GM19328 (cell line): ENCODE results near the gene PLA2G3.
A peak's percentile ranks its signal among the peaks of the same experiment; 100 is the strongest.
"Not testable (repeated sequence)": the region's sequence is repeated elsewhere in the genome, so short reads cannot be mapped to it uniquely, and the experiment has no call there.

Experiments used
- ATAC-seq: cut with Tn5 transposase; IDR thresholded peaks from one replicate; pipeline ENCODE4 v1.9.1; 2021; ENCODE audit warnings: mild to moderate bottlenecking, moderate library complexity; ENCODE audit not compliant: unreplicated experiment

The PLA2G3 gene

DNA sequence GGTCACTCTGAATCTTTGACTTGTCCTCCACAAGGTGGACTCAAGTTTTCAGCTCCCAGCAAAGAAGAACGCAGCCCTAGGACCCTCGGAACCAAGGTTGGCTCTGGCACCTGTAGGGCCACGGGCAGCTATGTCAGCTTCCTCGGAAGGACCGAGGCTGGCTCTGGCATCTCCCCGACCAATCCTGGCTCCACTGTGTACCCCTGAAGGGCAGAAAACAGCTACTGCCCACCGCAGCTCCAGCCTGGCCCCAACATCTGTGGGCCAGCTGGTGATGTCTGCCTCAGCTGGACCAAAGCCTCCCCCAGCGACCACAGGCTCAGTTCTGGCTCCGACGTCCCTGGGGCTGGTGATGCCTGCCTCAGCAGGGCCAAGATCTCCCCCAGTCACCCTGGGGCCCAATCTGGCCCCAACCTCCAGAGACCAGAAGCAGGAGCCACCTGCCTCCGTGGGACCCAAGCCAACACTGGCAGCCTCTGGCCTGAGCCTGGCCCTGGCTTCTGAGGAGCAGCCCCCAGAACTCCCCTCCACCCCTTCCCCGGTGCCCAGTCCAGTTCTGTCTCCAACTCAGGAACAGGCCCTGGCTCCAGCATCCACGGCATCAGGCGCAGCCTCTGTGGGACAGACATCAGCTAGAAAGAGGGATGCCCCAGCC, 15.4 kb downstream of the PLA2G3 start:
- no peak for ATAC-seq

DNA sequence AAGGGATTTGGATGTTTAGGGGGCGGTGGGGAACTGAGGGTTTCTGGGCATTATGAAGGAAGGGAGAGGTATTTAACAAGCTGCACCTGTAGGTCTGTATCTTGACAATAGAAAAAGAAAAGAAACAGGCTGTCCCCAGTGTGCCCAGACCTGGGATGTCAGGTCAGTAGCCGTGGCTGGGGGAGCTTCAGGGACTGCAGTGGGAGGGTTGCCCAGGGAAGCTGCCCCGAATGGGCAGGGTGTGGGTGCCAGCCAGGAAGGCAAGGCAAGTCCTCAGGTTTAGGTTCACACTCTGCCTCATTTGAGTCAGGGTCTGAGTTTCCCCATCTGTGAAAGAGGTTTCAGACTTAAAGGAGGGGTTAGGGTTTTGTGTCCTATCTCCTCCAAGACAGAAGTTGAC, 16.0 kb downstream of the PLA2G3 start:
- no peak for ATAC-seq

DNA sequence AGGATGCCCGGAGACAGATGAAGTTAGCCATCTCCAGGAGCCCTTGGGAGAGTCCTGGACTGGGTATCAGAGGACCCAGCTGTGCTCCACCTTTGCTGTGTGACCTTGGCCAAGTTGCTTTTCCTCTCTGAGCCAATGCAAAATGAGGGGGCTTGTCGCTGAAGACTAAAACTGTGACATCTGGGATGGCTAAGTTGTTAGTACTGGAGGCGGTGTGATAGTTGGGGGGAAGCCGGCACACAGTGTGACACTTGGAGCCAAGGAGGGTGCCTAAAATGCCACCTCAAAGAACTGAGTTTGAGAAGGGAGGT, 17.1 kb downstream of the PLA2G3 start:
- no peak for ATAC-seq

DNA sequence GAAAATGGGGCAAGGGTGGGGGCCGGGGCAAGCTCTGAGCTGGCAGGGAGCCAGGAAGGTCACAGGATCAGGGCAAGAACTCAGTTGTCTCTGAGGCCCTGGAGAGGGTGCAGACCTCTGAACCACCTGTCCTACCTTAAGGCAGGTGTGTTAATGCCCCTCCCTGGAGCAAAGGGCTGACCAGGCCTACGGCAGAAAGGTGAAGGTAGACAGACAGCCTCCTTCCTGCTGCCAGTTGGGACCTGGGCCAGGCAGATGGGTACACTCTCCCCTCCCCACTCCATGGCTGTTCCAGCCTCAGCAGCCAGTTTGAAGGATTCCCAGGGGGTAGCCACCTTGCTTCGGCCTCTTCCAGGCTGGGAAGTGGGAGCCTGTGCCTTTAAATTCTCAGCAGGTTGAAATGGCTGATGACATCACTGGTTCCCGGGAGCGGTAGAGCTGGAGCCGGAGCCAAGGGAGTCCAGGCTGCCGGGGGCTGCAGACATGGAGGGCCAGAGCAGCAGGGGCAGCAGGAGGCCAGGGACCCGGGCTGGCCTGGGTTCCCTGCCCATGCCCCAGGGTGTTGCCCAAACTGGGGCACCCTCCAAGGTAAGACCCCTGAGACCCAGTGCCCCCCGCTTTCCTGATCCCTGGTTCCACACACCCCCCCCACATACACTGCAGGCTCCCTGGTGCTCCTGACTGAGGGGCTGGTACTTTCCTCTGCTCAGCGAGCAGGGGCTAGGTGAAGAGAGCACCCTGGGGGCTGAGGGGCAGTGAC, 17.6 kb downstream of the PLA2G3 start, which contains the start of gene INPP5J:
Gene INPP5J, plus strand, starts transcription at position 435 of the 760 bp plus-strand sequence. Its CDS starts 49 bp downstream, at position 484.
- no peak for ATAC-seq

DNA sequence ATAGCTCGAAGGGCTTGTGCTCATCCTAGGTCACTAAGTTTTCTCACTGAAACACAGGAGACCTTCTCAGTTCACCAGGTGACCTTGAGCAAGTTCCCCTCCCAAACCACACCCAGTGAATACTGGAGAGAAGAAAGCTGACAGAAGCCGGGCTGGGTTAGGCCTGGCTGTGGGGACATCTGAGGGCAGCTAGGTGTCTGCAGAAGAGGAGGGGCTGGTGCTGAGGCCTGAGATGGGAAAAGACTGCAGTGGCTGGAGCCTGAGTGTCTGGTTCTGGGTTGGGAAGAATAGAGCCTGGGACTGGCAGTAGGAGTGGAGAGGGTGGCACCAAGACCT, 18.1 kb downstream of the PLA2G3 start:
- no peak for ATAC-seq

DNA sequence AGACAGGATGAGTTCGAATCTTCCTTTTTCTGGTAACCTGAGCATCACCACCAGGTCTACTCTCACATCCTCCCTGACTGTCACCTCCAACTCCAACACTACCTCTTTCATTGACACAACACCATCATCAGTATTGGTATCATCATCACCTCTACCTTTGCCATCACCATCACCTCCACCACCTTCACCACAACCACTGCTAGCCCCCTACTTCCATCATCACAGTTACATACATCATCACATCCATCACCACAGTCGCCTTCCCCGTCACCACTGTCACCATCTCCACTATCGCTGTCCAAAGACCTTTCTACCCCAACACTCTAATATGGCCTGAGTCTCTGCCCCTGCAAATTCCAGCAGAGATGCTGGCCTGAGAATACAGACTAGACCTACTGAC, 18.9 kb downstream of the PLA2G3 start:
- ATAC-seq: no peak

DNA sequence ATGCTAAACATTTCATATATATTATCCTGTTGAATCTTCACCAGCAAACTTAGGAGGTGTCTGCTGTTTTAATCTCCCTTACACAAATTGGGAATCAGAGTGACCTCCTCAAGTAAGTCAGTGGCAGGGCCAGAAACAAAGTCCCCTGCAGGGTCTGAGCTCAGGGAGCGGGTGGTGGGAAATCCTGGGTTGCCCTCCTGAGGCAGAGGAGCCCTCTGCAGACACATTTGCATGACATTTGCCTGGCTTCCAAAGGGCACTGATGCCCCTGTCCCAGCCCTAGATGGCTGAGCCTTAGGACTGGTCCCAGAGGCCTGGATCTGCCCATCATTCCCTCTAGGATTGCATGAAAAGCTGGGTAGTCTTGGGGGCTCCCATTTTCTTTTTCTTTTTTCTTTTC, 19.7 kb downstream of the PLA2G3 start:
- ATAC-seq: no peak

DNA sequence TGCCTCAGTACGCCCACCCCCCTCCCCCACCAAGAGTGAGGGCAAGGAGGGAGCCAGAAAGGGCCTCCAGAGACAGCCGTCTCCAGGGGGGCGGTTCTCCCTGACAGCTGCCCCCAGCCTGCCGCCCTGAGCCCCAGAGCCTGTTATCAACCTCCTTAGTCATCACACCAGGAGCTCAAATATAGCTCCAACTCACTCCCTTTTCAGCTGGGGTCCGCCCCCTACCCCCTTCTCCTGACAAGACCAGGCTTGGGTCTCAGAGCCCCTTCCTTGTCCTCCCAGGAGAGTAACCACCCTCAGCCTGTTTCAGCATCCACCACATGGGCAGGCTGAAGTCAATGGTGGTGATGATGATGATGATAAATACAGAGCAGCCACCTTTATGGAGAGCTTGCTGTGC, 20.1 kb downstream of the PLA2G3 start:
- no peak for ATAC-seq

DNA sequence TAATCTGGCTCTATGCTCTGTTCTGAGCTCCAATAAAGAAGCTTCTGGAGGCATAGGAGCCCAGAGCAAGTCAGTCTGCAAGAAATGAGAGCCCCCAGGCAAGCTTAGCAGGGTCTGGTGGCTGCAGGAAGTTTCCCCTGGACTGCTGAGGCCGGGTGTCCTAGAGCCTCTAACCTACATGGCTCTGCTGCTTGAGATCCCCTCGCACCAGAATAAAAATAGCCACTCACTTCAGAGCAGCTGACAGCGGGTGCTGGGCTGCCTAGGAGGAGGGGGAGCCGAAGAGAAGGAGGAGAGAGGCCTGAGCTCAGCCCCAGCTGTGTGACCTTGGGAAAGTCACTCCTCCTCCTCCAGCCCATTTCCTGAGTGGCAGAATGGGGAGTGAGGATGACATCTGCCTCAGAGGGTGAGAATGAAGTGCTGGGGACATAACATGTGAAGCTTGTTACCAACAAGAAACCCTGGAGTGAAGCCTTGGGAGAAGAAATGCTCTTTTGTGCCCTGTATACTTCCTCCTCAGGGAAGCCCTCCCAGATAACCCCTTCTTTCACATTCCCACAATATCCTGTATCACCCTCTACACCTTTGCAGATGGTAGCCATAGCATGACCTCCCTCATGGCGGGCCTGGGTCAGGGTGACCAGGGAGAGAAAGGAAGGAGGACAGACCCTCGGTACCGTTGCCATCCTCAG, 21.1 kb downstream of the PLA2G3 start:
- no peak for ATAC-seq

DNA sequence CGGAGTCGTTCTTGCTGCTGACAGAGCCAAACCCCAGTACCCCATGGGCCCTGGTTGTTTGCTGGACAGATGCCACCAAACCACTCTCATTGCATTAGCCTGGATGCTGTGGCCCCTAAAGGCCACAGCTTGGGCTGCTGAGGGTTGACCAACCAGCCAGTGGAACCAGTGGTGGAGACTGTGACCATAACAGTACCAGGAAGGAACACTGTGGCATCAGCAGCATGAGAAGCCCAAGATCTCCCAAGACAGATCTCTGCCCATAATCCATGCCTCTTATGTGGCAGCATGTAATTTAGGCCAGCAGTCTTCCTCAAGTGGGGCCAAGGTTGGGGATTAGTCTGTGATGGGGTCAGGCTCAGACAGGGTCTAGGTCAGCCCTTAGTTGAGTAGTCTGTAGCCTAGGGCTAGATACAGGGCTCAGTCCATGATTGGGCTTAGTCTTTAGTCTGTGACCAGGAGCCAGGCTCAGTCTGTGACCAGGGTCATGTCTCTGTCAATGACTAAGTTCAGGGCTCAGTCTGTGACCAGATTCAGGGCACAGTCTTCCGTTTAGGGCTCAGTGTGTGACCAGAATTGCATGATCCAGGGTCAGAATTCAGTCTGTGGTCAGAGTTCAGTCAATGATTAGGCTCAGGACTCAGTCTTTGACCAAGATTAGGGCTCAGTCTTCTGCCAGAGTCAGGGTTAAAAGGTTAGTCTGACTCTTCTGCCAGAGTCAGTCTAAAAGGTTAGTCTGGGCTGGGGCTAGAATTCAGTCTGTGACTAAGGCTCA, 22.1 kb downstream of the PLA2G3 start:
- no peak for ATAC-seq

DNA sequence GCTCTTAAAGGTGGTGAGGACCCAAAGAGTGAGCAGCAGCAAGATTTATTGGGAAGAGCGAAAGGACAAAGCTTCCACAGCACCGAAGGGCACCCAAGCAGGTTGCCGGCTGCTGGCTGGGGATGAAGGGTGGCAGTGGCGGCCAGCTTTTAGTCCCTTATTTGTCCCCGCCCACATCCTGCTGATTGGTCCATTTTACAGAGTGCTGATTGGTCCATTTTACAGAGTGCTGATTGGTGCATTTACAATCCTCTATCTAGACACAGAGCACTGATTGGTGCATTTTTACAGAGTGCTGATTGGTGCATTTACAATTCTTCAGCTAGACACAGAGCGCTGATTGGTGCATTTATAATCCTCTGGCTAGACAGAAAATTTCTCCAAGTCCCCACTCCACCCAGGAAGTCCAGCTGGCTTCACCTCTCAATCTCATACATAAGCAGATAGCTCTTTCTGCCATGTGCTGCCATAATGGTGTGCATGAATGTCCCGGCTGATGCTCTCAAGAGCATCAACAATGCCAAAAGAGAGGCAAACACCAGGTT, 27.7 kb downstream of the PLA2G3 start:
- ATAC-seq: not testable (repeated sequence)

DNA sequence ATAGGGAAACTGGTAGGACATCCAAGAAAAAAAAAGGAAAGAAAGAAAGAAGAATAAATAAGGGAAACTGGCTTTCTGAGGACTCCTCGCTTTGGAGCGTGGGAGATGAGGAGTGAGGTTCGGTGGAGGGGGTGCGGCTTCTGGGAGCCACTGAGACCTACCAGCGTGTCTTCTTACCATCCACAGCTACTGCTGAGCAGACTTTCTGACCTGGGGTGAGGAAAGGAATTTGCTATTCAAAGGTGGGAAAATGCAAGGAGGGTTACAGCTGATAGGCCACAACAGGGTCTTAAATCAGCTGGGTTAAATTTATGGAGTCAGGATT, 32.5 kb downstream of the PLA2G3 start:
- ATAC-seq: no peak

DNA sequence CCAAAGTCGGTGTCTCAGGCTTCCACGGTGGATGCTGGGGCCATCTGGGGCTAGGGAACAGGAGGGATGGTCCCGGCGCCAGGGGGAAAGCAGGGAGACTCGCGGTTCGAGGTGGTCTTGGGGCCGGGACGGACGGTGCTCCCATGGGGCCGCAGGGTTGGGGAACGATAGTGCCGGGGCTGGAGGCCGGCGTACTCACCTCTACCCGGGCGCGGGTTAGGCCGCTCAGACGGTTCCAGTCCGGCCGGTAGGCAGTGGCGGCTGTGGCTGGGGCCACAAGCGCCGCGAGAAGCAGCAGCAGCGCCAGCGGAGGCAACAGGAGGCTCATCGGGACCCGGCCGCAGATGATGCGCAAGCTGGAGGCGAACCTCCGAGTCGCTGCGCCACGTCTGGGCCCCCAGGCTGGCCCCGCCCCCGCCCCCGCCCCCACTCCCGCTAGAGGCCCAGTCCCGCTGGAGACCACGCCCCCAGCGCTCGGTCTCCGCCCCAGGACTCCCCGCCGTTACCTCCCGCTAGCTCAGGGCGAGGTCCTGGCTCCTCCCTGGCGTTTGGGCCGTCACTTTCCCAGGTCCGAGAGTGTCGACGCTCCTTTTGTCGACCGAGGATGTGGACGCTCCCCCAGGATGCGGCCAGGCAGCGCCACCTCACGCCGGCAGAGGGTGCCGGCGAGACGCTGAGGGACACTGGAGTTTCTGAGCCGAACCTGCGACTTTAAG, 33.0 kb downstream of the PLA2G3 start, which contains the start of gene SELENOM:
Gene SELENOM, minus strand, starts transcription at position 391 of the 716 bp plus-strand sequence. Its CDS starts 63 bp downstream, at position 328.
- ATAC-seq: peak; percentile 89

DNA sequence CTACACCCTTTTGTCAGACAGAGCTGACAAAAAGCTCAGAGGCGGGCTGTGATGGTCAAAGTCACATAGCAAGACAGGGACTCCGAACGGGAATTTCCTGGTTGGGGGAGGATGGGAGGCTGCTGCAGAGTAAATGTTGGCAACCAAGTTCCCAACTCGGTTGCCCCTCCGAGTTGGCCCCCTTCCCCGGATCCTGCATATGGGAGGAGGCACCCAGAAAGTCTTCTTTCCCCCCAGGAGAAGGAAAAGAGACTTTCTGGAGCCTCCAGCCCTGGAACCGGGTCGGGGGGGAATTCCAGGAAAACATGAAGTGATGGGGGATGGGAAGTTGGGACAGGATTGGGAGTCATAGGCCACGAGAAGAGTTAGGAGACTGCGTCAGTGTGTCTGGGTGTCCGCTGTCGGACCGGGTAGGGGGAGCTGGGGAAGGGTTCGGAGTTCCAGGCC, 33.6 kb downstream of the PLA2G3 start:
- no peak for ATAC-seq

DNA sequence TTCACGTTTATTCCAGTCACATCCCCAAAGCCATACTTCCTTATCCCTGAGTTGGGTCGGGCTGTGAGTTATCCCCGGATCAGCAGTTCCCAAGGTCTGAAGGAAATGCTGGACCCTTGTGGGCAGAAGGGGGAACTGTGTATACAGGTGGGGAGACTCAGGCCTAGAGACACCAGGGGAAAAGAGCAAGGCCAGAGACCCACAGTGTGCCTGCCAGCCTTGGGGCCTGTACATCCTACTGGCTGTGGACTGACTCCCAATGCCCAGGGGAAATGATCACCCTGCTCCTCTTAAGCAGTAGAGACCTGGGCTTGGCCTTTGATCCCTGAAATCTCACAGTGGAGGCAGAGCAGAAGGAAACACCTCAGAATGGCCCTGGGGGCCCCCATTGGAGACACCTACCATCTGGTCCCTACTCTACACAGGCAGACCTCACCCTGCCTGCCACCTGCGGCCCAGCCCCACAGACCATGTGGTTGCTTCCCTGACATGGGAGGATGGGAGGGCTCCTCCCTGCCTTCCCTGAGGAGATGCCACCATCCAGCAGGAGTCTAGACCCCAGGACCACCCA, 34.2 kb downstream of the PLA2G3 start:
- ATAC-seq: no peak

DNA sequence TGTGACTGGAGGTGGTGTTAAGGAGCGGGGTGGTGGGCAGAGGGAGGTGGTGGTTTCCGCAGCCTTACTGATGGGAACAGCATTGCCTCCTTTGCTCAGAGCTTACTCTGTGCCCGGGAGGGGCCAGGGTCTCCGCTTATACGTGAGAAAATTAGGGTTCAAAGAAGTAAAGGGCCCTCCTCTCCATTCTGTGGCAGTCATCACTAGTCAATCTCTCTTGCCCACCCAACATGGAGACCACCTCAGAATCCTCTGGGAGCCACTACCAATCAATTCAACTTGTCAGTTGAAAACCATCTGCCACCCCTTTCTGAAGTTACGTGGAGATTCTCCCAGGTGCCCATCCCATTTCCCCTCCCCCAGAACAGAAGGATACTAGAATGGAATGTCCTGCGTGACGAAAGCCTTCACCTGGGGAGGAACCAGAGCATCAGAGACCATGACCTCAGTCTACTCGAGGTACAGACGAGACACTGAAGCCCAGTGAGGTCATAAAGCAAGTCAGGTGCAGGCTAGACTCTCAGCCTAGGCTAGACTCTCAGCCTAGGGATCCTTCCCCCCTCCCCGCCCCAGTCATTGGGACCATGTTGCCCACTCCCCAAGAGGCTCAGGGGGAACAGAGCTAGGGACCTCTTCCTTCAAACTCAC, 34.9 kb downstream of the PLA2G3 start:
- no peak for ATAC-seq

DNA sequence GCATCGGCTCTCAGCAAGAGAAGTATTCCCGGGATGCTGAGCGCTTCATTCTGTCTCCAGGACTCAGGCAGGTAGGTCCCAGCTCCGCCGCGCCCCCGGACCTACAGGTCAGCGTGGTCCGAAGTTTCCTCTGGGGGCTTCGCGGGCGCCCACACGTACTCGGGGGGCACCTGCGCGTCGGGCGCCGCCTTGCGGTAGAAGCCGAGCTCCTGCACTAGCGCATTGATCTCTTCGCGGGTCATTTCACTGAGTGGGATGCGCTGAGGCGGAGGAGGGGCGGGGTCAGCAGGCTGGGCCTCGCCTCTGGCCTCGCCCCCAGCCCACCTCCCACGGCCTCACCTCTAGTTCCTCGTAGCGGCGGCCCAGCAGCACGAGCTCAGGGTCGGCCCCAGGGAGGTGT, 35.4 kb downstream of the PLA2G3 start:
- no peak for ATAC-seq

DNA sequence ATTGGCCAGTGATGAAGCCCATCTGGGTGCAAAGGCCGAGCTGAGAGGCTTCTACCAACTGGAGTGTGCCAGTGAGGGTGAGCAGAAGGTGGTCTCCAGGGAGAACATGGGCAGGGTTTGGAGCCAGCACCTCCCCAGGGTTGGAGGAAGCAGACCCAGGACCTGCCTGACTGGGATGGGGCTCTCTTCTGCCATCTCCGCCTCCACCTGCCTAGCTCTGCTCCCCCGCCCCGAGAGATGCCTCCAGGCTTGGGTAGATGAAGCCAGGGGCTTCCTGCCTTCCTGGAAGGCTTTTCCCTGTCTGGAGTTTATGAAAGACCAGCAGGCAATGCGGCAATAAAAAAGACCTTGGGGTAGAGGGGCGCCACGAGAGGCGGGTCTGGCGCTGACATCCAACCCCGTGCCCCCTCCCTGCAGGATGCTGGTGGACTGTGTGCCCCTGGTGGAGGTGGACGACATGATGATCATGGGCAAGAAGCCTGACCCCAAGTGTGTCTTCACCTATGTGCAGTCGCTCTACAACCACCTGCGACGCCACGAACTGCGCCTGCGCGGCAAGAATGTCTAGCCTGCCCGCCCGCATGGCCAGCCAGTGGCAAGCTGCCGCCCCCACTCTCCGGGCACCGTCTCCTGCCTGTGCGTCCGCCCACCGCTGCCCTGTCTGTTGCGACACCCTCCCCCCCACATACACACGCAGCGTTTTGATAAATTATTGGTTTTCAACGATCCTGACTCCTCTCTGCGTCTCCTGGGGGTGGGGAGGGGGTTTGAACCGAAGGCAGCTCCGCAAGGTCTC, 36.2 kb downstream of the PLA2G3 start:
- ATAC-seq: no peak

DNA sequence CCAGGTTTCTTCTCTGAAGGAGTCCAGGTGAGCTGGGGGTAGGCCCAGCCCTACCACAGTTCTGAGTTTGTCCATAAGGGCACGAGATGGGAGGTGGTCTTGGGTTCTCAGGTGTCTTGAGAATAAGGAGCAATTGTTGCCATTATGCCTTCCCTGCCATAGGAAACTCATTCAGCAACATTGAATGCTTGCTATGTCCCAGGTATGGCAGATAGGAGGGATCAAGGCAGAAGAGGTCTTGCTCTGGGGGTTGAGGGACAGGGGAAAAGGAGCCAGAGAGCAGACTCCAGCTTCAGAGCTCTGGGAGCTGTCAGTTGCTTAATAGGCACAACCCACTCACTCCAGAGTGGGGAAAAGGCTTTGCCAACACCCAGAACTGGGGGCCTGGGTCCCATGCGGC, 37.2 kb downstream of the PLA2G3 start:
- no peak for ATAC-seq
